Right lobe of liver (tissue), 6 donors: ENCODE results near the gene SPATA6. TPM values are rescaled to one million over a fixed set of nuclear protein-coding genes. Genes with fewer than 3 reads are reported as not detected.
A peak's percentile ranks its signal among the peaks of the same experiment; 100 is the strongest.

Source experiments
- ATAC-seq, 4 donors: fragments of 200-7000 bp; cut with Tn5 transposase; one replicate each; pipeline ENCODE4 v1.9.1; 2020; ENCODE audit warnings: mild to moderate bottlenecking in 4 of 4, moderate library complexity in 4 of 4
- DNase-seq, 3 donors: peaks; one replicate each; pipeline ENCODE4 v3.0.0-alpha.2; 2020
- H3K27ac ChIP-seq, 3 donors: fragments of 200-600 bp; one replicate each; pipeline ENCODE4 v1.8.0; 2022
- H3K27me3 ChIP-seq, 2 donors: fragments of 200-600 bp; one replicate each; pipeline ENCODE4 v1.8.0; 2022
- H3K36me3 ChIP-seq, 4 donors: fragments of 200-600 bp; sonication (generic) in 1 of 4; one replicate each; pipeline versions ENCODE4 v1.5.1 to v1.8.0; 2017 to 2022; ENCODE audit warnings: control low read depth in 1 of 4
- H3K4me1 ChIP-seq, 4 donors: fragments of 200-600 bp; sonication (generic) in 1 of 4; one replicate each; pipeline versions ENCODE4 v1.5.1 to v1.8.0; 2017 to 2022; ENCODE audit warnings: control low read depth in 1 of 4
- H3K4me3 ChIP-seq, 3 donors: fragments of 200-600 bp; one replicate each; pipeline ENCODE4 v1.8.0; 2022
- H3K9me3 ChIP-seq, 4 donors: fragments of 200-600 bp; sonication (generic) in 1 of 4; one replicate each; pipeline versions ENCODE4 v1.5.1 to v1.8.0; 2017 to 2022; ENCODE audit warnings: control low read depth in 1 of 4
- CTCF ChIP-seq, 4 donors: fragments of 200-600 bp in 3 of 4; fragments of 450-650 bp in 1 of 4; IDR thresholded peaks; one replicate each; pipeline versions ENCODE4 v1.5.1 to v1.8.0; 2016 to 2022; ENCODE audit warnings: antibody characterized with exemption in 4 of 4, mild to moderate bottlenecking in 2 of 4
- POLR2A ChIP-seq: fragments of 450-650 bp; IDR thresholded peaks from one replicate; pipeline ENCODE4 v1.6.1; 2017; ENCODE audit warnings: antibody characterized with exemption, mild to moderate bottlenecking
- WGBS: methylation state at CpG from one replicate; pipeline ENCODE4 v1.1.6; 2018; ENCODE audit warnings: low coverage, low lambda C conversion rate; ENCODE audit not compliant: insufficient coverage; ENCODE audit errors: missing lambda C conversion rate; 5-methylcytosine and 5-hydroxymethylcytosine counted together
- intact Hi-C, 2 donors: fragments of 100-400 bp; cut with DNase I; formaldehyde crosslinking; loops; one replicate each; pipeline versions ENCODE4 v1.11.2 to v1.14.1; 2022
- total RNA-seq, 6 experiments: library from RNA; depleted of rRNA in 2 of 6; stranded (reverse); fragments of >200 nt in 2 of 6; fragmentation: NEBNext Ultra II Directional in 3 of 6; extraction: Animal tissue kit (Norgen Biotek cat#: 25700) in 3 of 6; gene quantifications; one replicate each; pipeline versions ENCODE4 v1.1.0 to v1.2.4, GENCODE V29; 2016 to 2023
- donor health status: DM: no; HTN: yes; CAD: no.
- donor health status: DM: no; HTN: no; CAD: no.
- donor health status: DM: no; HTN: no; CAD: no.
- donor health status: DM: no; HTN: yes; CAD: no.
- donor health status: DM: no; HTN: yes; CAD: no.

Gene SPATA6
- total RNA-seq, 6 experiments from 2014 or later = 2.5 to 8.4 (median 4.5) TPM

GRCh38 chr1:48499211-48499735 lies 27.3 kb upstream of the SPATA6 start:
- no peak overlapping the region for H3K27ac ChIP-seq
- no peak for ATAC-seq
- TF ChIP-seq CTCF (IDR thresholded peaks at IDR 0.05) (no peak), POLR2A (no peak)
- DNase-seq = no peak
- H3K27me3 ChIP-seq = no peaks in the 10 kb centered on the region
- H3K36me3 ChIP-seq = no peaks in the 10 kb centered on the region
- intact Hi-C loops = no loop called here
- no peaks in the 10 kb centered on the region for H3K9me3 ChIP-seq
- WGBS = 72% methylated on average over 8 of the region's 8 CpGs
- no peak overlapping the region for H3K4me3 ChIP-seq
- H3K4me1 ChIP-seq = no peaks in the 10 kb centered on the region

- intact Hi-C loops = no loop called here
These were observed 26.2 kb upstream of the SPATA6 start for GRCh38 chr1:48498096-48498791.

GRCh38 chr1:48495911-48496310 lies 23.9 kb upstream of the SPATA6 start:
- DNase-seq (no peak), ATAC-seq (no peak)
- Histone ChIP-seq H3K4me3 (no peak overlapping the region), H3K9me3 (no peaks in the 10 kb centered on the region), H3K27ac (no peak overlapping the region), H3K4me1 (no peaks in the 10 kb centered on the region), H3K36me3 (no peaks in the 10 kb centered on the region), H3K27me3 (no peaks in the 10 kb centered on the region)
- TF ChIP-seq POLR2A (no peak), CTCF (IDR thresholded peaks at IDR 0.05) (no peak)
- WGBS = 83% methylated on average over 3 of the region's 3 CpGs
- intact Hi-C loops = no loop called here

More at GRCh38 chr1:48498096-48498791, 26.2 kb upstream of the SPATA6 start:
- DNase-seq = peak; percentile 77 to 81 (median 78)
- WGBS = 12% methylated on average over 13 of the region's 15 CpGs
- H3K27ac ChIP-seq = no peak overlapping the region
- no peaks in the 10 kb centered on the region for H3K9me3 ChIP-seq
- H3K4me1 ChIP-seq = no peaks in the 10 kb centered on the region
- no peak overlapping the region for H3K4me3 ChIP-seq
- ATAC-seq = peak; percentile 92 to 96 (median 95)
- no peaks in the 10 kb centered on the region for H3K36me3 ChIP-seq
- H3K27me3 ChIP-seq = no peaks in the 10 kb centered on the region
- no peak for TF ChIP-seq POLR2A
- TF ChIP-seq CTCF (IDR thresholded peaks at IDR 0.05) = peak; percentile 68 to 91 (median 88)

- Histone ChIP-seq H3K9me3 (no peaks in the 10 kb centered on the region), H3K27me3 (no peaks in the 10 kb centered on the region), H3K36me3 (no peaks in the 10 kb centered on the region), H3K4me3 (no peak overlapping the region), H3K4me1 (no peaks in the 10 kb centered on the region), H3K27ac (no peak overlapping the region)
- intact Hi-C loops = no loop called here
- 64% methylated on average over 1 of the region's 1 CpG for WGBS
- no peak for ATAC-seq
- TF ChIP-seq CTCF (IDR thresholded peaks at IDR 0.05) = no peak
- TF ChIP-seq POLR2A = no peak
- DNase-seq = no peak
These were observed 23.2 kb upstream of the SPATA6 start for GRCh38 chr1:48495166-48495565.
